ENCODE results near the gene DNM2. TPM values are rescaled to one million over a fixed set of nuclear protein-coding genes. Genes with fewer than 3 reads are reported as not detected.

DNM2 gene
- total RNA-seq, 4 donors from 2014 or later = 182 to 245 (median 218) TPM

- intact Hi-C loops (cut with DNase I; ENCODE audit: low total_unique reads) = no loop called here
- 70 to 74% methylated on average over 22 to 23 of the region's 31 CpGs for WGBS, 2 donors
- DNase-seq (ENCODE audit: low spot score in 2 of 2) = no peak
- no peak overlapping the region for H3K4me3 ChIP-seq (ENCODE audit: low read depth, poor library complexity, severe bottlenecking)
- TF ChIP-seq CTCF (IDR thresholded peaks at IDR 0.05) (no peak), POLR2A (IDR thresholded peaks at IDR 0.05) (no peak)
Observed at GRCh38 chr19:10686661-10687517, 31.0 kb upstream of the DNM2 start.

DNA sequence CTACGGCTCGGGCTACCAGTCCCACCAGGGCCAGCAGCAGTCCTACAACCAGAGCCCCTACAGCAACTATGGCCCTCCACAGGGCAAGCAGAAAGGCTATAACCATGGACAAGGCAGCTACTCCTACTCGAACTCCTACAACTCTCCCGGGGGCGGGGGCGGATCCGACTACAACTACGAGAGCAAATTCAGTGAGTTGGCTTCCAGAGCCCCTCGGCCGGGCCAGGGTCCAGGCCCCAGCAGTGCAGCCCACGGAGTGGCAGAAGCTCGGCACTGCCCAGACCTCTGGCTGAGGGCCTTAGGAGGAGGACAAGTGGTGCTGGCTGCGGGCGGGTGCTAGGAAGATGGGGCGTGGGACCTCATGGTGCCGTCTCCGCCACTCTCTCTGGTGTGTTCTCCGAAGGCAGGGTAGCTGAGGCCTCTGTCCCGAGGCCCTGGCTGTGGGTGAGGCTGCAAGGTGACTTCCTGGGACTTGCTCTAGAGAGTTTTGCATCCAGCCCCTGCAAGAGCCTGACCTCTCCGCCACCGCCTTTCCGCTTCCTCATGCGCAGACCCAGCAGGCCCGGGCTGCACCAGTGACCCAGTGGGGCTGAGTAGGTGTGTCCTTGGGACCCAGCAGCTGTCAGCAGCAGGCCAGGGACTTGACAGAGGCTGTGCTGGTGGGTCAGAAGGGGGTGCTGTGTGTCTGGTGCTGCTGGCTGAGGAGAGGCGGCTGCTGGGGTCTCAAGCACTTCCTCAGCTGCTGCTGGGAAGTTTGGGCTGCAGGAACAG lies 30.2 kb upstream of the DNM2 start:
- no peak for DNase-seq (ENCODE audit: low spot score in 2 of 2)
- no peak for TF ChIP-seq POLR2A (IDR thresholded peaks at IDR 0.05)
- no peak for TF ChIP-seq CTCF (IDR thresholded peaks at IDR 0.05)
- WGBS, 2 donors = 88 to 89% methylated on average over 19 to 24 of the region's 25 CpGs
- H3K4me3 ChIP-seq (ENCODE audit: low read depth, poor library complexity, severe bottlenecking) = no peak overlapping the region
- intact Hi-C loops (cut with DNase I; ENCODE audit: low total_unique reads) = no loop called here

DNA sequence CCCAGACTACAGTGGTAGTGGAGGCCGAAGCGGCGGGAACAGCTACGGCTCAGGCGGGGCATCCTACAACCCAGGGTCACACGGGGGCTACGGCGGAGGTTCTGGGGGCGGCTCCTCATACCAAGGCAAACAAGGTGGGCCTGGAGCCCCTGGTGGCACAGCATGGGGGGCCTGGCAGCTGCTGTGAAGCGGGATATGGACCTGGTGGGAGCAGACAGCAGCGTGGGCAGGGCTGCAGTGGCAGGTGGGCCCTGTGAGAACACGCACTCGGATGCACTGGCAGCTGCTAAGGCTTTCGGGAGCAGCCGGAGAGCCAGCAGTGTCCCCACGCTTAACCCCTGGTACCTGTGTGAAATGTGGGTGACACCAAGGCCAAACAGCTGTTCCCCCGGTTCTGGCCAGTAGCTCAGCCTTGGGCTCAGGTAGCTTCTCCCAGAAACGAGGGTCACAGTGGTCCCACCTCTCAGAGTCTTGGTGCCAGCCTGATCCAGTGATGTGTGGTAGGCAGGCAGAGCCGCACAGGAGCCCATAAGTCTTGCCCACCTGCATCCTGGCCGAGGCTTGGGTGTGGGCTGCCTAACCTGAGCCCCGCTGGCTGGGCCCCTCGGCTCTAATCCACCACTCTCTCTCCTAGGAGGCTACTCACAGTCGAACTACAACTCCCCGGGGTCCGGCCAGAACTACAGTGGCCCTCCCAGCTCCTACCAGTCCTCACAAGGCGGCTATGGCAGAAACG lies 29.2 kb upstream of the DNM2 start:
- H3K4me3 ChIP-seq (ENCODE audit: low read depth, poor library complexity, severe bottlenecking) = no peak overlapping the region
- WGBS, 2 donors = 92 to 95% methylated on average over 24 to 27 of the region's 27 CpGs
- no peak for TF ChIP-seq POLR2A (IDR thresholded peaks at IDR 0.05)
- no peak for TF ChIP-seq CTCF (IDR thresholded peaks at IDR 0.05)
- DNase-seq (ENCODE audit: low spot score in 2 of 2) = no peak
- intact Hi-C loops (cut with DNase I; ENCODE audit: low total_unique reads) = no loop called here

- no peak for TF ChIP-seq POLR2A (IDR thresholded peaks at IDR 0.05)
- no peak for TF ChIP-seq CTCF (IDR thresholded peaks at IDR 0.05)
- intact Hi-C loops (cut with DNase I; ENCODE audit: low total_unique reads) = no loop called here
- DNase-seq (ENCODE audit: low spot score in 2 of 2) = no peak
- 38 to 41% methylated on average over 7 of the region's 7 CpGs for WGBS, 2 donors
- no peak overlapping the region for H3K4me3 ChIP-seq (ENCODE audit: low read depth, poor library complexity, severe bottlenecking)
Observed at GRCh38 chr19:10690341-10690781, 27.5 kb upstream of the DNM2 start.

DNA sequence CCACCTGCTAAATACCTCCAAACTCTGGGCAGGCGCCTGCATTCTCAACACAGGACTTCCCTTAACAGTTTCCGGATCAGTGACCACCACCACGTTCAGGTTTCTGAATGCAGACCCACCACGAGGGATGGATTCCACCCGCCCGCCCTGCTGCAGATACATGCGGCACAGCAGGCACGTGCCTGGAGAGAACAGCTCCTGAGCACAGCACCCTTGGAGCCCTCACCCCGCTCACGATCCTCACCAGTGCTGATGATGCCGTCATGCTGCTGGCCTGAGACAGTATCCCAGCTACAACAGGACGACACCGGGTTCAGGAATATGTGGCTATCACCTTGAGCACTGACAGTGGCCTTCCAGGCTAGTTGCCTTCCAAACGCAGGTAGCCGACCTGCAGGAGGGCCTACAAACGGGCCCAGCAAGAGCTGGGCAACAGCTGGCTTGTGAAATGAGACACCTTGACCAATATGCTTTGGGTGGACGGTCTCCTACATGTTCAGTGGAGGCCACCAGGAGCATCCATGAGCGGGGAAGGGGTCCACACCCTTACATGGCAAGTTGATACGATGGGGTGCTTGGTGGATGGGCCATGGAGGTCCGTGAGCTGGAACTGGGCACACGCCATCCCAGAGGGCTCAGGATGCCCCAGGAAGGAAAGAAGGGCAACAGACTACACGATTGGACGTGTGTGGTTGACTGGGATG lies 26.5 kb upstream of the DNM2 start:
- no peak overlapping the region for H3K4me3 ChIP-seq (ENCODE audit: low read depth, poor library complexity, severe bottlenecking)
- TF ChIP-seq POLR2A (IDR thresholded peaks at IDR 0.05) = no peak
- no peak for TF ChIP-seq CTCF (IDR thresholded peaks at IDR 0.05)
- intact Hi-C loops (cut with DNase I; ENCODE audit: low total_unique reads) = no loop called here
- no peak for DNase-seq (ENCODE audit: low spot score in 2 of 2)
- WGBS, 2 donors = 82 to 87% methylated on average over 23 of the region's 23 CpGs

All from lower leg skin (tissue), 4 donors.